Gastrocnemius medialis (tissue), 4 donors: ENCODE data around the gene BTG1.

Experiments
- POLR2A ChIP-seq, 2 donors: fragments of 450-650 bp; IDR thresholded peaks; one replicate each; pipeline ENCODE4 v1.6.1; 2017; ENCODE audit warnings: antibody characterized with exemption in 2 of 2, mild to moderate bottlenecking in 2 of 2, moderate library complexity in 2 of 2
- TF ChIP-seq, protein P1 (sequence below), 5 experiments: fragments of 450-650 bp in 3 of 5; fragments of 200-600 bp in 2 of 5; sonication (generic) in 2 of 5; IDR thresholded peaks in 4 of 5; conservative IDR thresholded peaks in 1 of 5; 1 replicate in 4 of 5; 2 replicates in 1 of 5; pipeline ENCODE4 v1.5.1; 2016 to 2019; ENCODE audit warnings: antibody characterized with exemption in 5 of 5, mild to moderate bottlenecking in 3 of 5, moderate library complexity in 3 of 5

DNA sequence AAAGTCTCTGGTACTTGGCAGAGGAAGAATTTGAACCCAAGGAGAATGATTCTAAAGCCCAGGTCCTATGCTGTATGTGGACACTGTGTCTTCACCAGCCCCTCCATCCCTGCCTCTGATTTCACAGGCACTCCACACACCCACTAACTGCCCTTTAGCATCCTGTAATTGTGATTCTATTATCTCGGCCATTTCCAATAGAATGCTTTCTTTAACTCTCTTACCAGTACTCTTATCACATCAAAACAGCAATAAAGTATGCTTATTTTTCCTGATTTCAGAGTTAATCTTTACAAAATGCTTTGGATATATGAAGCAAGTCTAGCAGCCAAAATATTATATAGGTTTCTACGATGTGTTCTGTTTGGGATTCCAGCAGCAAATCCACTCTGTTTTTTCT, 37.9 kb upstream of the BTG1 start:
- TF ChIP-seq, protein P1, sequence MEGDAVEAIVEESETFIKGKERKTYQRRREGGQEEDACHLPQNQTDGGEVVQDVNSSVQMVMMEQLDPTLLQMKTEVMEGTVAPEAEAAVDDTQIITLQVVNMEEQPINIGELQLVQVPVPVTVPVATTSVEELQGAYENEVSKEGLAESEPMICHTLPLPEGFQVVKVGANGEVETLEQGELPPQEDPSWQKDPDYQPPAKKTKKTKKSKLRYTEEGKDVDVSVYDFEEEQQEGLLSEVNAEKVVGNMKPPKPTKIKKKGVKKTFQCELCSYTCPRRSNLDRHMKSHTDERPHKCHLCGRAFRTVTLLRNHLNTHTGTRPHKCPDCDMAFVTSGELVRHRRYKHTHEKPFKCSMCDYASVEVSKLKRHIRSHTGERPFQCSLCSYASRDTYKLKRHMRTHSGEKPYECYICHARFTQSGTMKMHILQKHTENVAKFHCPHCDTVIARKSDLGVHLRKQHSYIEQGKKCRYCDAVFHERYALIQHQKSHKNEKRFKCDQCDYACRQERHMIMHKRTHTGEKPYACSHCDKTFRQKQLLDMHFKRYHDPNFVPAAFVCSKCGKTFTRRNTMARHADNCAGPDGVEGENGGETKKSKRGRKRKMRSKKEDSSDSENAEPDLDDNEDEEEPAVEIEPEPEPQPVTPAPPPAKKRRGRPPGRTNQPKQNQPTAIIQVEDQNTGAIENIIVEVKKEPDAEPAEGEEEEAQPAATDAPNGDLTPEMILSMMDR (IDR thresholded peaks at IDR 0.05 in 4 of 5, conservative IDR thresholded peaks at IDR 0.05 in 1 of 5) = no peak
- TF ChIP-seq POLR2A (IDR thresholded peaks at IDR 0.05) = no peak
